K562 (cell line): ENCODE results near the gene ZDHHC17. TPM values are rescaled to one million over a fixed set of nuclear protein-coding genes. Genes with fewer than 3 reads are reported as not detected.
"Not testable (repeated sequence)": the region's sequence is repeated elsewhere in the genome, so short reads cannot be mapped to it uniquely, and the experiment has no call there.

Experiments used
- ATAC-seq: fragments of 200-7000 bp; cut with Tn5 transposase; 3 replicates; pipeline ENCODE4 v1.9.1; 2020; ENCODE audit warnings: moderate library complexity
- BruUV-seq: library from RNA; stranded (reverse); fragments of 400-500 nt; replicated peaks from 2 replicates; lab custom pipeline; 2021; lab: Mats Ljungman, UMichigan
- CTCF ChIA-PET: fragments of 300-600 bp; formaldehyde crosslinking; extraction: SDS; loops from one replicate; lab custom pipeline; 2021; ENCODE audit warnings: low intra/inter-chr PET ratio; lab: Yijun Ruan, JAX
- POLR2A ChIA-PET: fragments of 300-600, 350-650 bp; sonication (Branson Sonifier 250); formaldehyde crosslinking; extraction: SDS; loops from one replicate; lab custom pipeline; 2021; ENCODE audit warnings: antibody characterized with exemption, inconsistent platforms; lab: Yijun Ruan, JAX
- DNase-seq, 4 experiments: peaks; one replicate each; pipeline versions ENCODE4 v3.0.0 to v3.0.0-alpha.2; 2011 to 2018; ENCODE audit warnings: low spot score in 3 of 4, mixed read lengths in 3 of 4; ENCODE audit errors: extremely low read depth in 1 of 4
- FAIRE-seq: peaks from 2 replicates; lab custom pipeline; 2011; peaks lifted over from hg19 to GRCh38; lab: Jason Lieb, UNC
- H2AFZ ChIP-seq: 2 replicates; pipeline ENCODE4 v1.6.0; 2011; ENCODE audit warnings: low read depth, low read length, control low read depth, inconsistent platforms
- H3K27ac ChIP-seq: fragments of 200-600 bp; 3 replicates; pipeline ENCODE4 v1.8.0; 2011; ENCODE audit warnings: low read depth, mild to moderate bottlenecking, control low read depth, inconsistent platforms, low read length, moderate library complexity, mixed read lengths; ENCODE audit errors: extremely low read depth
- H3K27me3 ChIP-seq, 2 experiments: fragments of 300-600 bp in 1 of 2; 2 replicates in 1 of 2; 3 replicates in 1 of 2; pipeline versions ENCODE4 v1.6.0 to v1.8.0; 2011; ENCODE audit warnings: inconsistent platforms in 2 of 2, low read length in 2 of 2, mild to moderate bottlenecking in 1 of 2, mixed read lengths in 1 of 2, moderate library complexity in 1 of 2; ENCODE audit not compliant: control insufficient read depth in 2 of 2, insufficient read depth in 2 of 2
- H3K36me3 ChIP-seq: fragments of 300-600 bp; 3 replicates; pipeline ENCODE4 v1.8.0; 2011; ENCODE audit warnings: mild to moderate bottlenecking, low read length, inconsistent platforms; ENCODE audit not compliant: control insufficient read depth, insufficient read depth
- H3K4me1 ChIP-seq, 2 experiments: fragments of 200-600 bp in 1 of 2; replicated peaks in 1 of 2; 2 replicates in 1 of 2; 3 replicates in 1 of 2; pipeline versions ENCODE4 v1.5.1 to v1.8.0; 2011; ENCODE audit warnings: inconsistent platforms in 2 of 2, low read length in 2 of 2, mild to moderate bottlenecking in 1 of 2, mixed read lengths in 1 of 2, moderate library complexity in 1 of 2; ENCODE audit not compliant: control insufficient read depth in 2 of 2, insufficient read depth in 2 of 2
- H3K4me2 ChIP-seq: 2 replicates; pipeline ENCODE4 v1.6.1; 2011; ENCODE audit warnings: low read length, control low read depth, inconsistent platforms, mixed read lengths; ENCODE audit not compliant: insufficient read depth
- H3K4me3 ChIP-seq: fragments of 200-600 bp; sonication (generic), shearing (Covaris generic); 2 replicates; pipeline ENCODE4 v1.5.1; 2016; ENCODE audit warnings: control low read depth, inconsistent platforms
- H3K79me2 ChIP-seq: fragments of 200-600 bp; 3 replicates; pipeline ENCODE4 v1.8.0; 2011; ENCODE audit warnings: low read length, inconsistent platforms; ENCODE audit not compliant: control insufficient read depth, insufficient read depth
- H3K9ac ChIP-seq, 2 experiments: 2 replicates each; pipeline versions ENCODE4 v1.6.0 to v1.6.1; 2011; ENCODE audit warnings: low read depth in 2 of 2, low read length in 2 of 2, control low read depth in 1 of 2, inconsistent platforms in 1 of 2, mild to moderate bottlenecking in 1 of 2, mixed read lengths in 1 of 2; ENCODE audit not compliant: insufficient read depth in 1 of 2
- H3K9me1 ChIP-seq: one replicate; pipeline ENCODE4 v1.6.0; 2011; ENCODE audit warnings: inconsistent platforms, mild to moderate bottlenecking, low read length, moderate library complexity; ENCODE audit not compliant: control insufficient read depth, insufficient read depth
- H3K9me3 ChIP-seq: replicated peaks from 2 replicates; pipeline ENCODE4 v1.5.1; 2011; ENCODE audit warnings: low read depth, low read length, inconsistent platforms; ENCODE audit not compliant: control insufficient read depth, insufficient read depth
- H4K20me1 ChIP-seq: replicated peaks from 2 replicates; pipeline ENCODE4 v1.6.1; 2011; ENCODE audit warnings: low read length, inconsistent platforms, mixed read lengths; ENCODE audit not compliant: control insufficient read depth, insufficient read depth
- CBX3 ChIP-seq, 2 experiments: IDR thresholded peaks; 1 replicate in 1 of 2; 2 replicates in 1 of 2; pipeline ENCODE4 v1.6.1; 2012; ENCODE audit warnings: inconsistent platforms in 2 of 2, low read length in 2 of 2, borderline replicate concordance in 1 of 2, control low read depth in 1 of 2
- CC2D1A ChIP-seq: fragments of 450-650 bp; IDR thresholded peaks from 2 replicates; pipeline ENCODE4 v1.6.1; 2017; ENCODE audit warnings: mild to moderate bottlenecking
- FOXM1 ChIP-seq, 2 experiments: fragments of 450-650 bp in 1 of 2; sonication (generic) in 1 of 2; formaldehyde crosslinking in 1 of 2; IDR thresholded peaks; 2 replicates each; pipeline versions ENCODE4 v1.6.1 to v1.9.0; 2017 to 2022; ENCODE audit warnings: low read depth in 2 of 2, mild to moderate bottlenecking in 2 of 2, missing genetic modification reagents in 1 of 2, moderate library complexity in 1 of 2
- MAFF ChIP-seq: IDR thresholded peaks from 2 replicates; pipeline ENCODE4 v1.6.1; 2012; ENCODE audit warnings: low read length, improper control_type of control experiment
- POLR3G ChIP-seq: IDR thresholded peaks from 2 replicates; pipeline ENCODE4 v1.6.1; 2011; ENCODE audit not compliant: insufficient read length, insufficient replicate concordance; ENCODE audit errors: extremely low read depth
- TRIM24 ChIP-seq, 2 experiments: fragments of 450-650 bp; IDR thresholded peaks; 2 replicates each; pipeline ENCODE4 v1.6.1; 2016
- ZNF431 ChIP-seq: sonication (generic); formaldehyde crosslinking; IDR thresholded peaks from 2 replicates; pipeline ENCODE4 v1.8.0; 2022; ENCODE audit warnings: mild to moderate bottlenecking, missing genetic modification reagents
- WGBS: fragments of 100-300 bp; shearing (Covaris generic); methylation state at CpG from one replicate; pipeline ENCODE4 v1.1.6; 2016; ENCODE audit warnings: low coverage, mixed read lengths; ENCODE audit not compliant: insufficient coverage; ENCODE audit errors: missing lambda C conversion rate; 5-methylcytosine and 5-hydroxymethylcytosine counted together
- in situ Hi-C: fragments of 300-500 bp; cut with MboI; formaldehyde crosslinking; loops from 4 replicates; pipeline ENCODE4 v1.15.0; 2018; ENCODE audit warnings: inconsistent platforms, mixed read lengths
- intact Hi-C: fragments of 100-400 bp; cut with micrococcal nuclease; formaldehyde crosslinking; loops from 2 replicates; pipeline ENCODE4 v1.14.2; 2022
- polyA plus RNA-seq, 8 experiments: library from polyadenylated mRNA; depleted of rRNA in 4 of 8; stranded (reverse) in 5 of 8; unstranded in 3 of 8; fragments of >200 nt; fragmentation: Nextera tagmentation in 2 of 8; fragmentation: Illumina TruSeq in 1 of 8; extraction: Ambion mirVana in 2 of 8; extraction: Trizol in 1 of 8; gene quantifications; 2 replicates each; pipeline versions ENCODE4 v1.2.1 to v1.2.3, GENCODE V29; 2011 to 2014; ENCODE audit warnings: inconsistent platforms in 1 of 8, missing spikeins in 1 of 8
- total RNA-seq, 7 experiments: library from RNA; depleted of rRNA in 6 of 7; stranded (reverse); fragments of >200 nt in 6 of 7; fragmentation: Illumina TruSeq in 2 of 7; extraction: Trizol in 2 of 7; gene quantifications; 2 replicates each; pipeline versions ENCODE4 v1.2.1 to v1.2.3, GENCODE V29; 2011 to 2021; ENCODE audit warnings: low replicate concordance in 1 of 7
- TF ChIP-seq, protein P1 (sequence below): IDR thresholded peaks from 2 replicates; pipeline ENCODE4 v1.6.1; 2012; ENCODE audit warnings: low read depth, low read length, improper control_type of control experiment, borderline replicate concordance
- TF ChIP-seq, protein P2 (sequence below): sonication (generic); formaldehyde crosslinking; IDR thresholded peaks from 2 replicates; pipeline ENCODE4 v1.4.0; 2020; ENCODE audit warnings: mild to moderate bottlenecking, missing genetic modification reagents
- TF ChIP-seq, protein P3 (sequence below): fragments of 450-650 bp; IDR thresholded peaks from 2 replicates; pipeline ENCODE4 v1.6.1; 2016; ENCODE audit warnings: mild to moderate bottlenecking

The ZDHHC17 gene
- total and polyA plus RNA-seq, 9 of the 15 experiments (the other 6 are each of a cell fraction or from before 2014, with no cell fraction given), result 6.7 to 66.0 (median 27.5) TPM

DNA sequence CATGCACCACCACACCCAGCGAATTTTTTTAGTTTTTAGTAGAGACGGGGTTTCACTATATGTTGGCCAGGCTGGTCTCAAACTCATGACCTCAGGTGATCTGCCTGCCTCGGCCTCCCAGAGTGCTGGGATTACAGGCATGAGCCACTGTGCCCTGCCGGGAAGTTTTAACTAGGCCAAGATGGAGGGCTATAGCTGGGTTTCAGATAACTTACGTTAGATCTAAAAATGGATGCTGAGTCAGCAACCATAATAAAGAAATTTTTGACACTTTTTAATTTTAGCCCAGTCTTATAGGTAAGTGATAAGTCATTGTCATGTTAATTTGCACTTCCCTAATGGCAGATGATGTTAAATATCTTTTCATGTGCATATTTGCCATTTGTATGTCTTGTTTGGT, 14.4 kb downstream of the ZDHHC17 start (continued):
- TF ChIP-seq, protein P1, sequence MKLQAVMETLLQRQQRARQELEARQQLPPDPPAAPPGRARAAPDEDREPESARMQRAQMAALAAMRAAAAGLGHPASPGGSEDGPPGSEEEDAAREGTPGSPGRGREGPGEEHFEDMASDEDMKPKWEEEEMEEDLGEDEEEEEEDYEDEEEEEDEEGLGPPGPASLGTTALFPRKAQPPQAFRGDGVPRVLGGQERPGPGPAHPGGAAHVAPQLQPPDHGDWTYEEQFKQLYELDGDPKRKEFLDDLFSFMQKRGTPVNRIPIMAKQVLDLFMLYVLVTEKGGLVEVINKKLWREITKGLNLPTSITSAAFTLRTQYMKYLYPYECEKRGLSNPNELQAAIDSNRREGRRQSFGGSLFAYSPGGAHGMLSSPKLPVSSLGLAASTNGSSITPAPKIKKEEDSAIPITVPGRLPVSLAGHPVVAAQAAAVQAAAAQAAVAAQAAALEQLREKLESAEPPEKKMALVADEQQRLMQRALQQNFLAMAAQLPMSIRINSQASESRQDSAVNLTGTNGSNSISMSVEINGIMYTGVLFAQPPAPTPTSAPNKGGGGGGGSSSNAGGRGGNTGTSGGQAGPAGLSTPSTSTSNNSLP, result no peak
- TF ChIP-seq POLR3G, result no peak
- TF ChIP-seq, protein P2, sequence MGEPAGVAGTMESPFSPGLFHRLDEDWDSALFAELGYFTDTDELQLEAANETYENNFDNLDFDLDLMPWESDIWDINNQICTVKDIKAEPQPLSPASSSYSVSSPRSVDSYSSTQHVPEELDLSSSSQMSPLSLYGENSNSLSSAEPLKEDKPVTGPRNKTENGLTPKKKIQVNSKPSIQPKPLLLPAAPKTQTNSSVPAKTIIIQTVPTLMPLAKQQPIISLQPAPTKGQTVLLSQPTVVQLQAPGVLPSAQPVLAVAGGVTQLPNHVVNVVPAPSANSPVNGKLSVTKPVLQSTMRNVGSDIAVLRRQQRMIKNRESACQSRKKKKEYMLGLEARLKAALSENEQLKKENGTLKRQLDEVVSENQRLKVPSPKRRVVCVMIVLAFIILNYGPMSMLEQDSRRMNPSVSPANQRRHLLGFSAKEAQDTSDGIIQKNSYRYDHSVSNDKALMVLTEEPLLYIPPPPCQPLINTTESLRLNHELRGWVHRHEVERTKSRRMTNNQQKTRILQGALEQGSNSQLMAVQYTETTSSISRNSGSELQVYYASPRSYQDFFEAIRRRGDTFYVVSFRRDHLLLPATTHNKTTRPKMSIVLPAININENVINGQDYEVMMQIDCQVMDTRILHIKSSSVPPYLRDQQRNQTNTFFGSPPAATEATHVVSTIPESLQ (CRISPR knock-in tag), result no peak
- TF ChIP-seq ZNF431 (CRISPR knock-in tag), result no peak
- peak; percentile 75 for TF ChIP-seq MAFF

DNA sequence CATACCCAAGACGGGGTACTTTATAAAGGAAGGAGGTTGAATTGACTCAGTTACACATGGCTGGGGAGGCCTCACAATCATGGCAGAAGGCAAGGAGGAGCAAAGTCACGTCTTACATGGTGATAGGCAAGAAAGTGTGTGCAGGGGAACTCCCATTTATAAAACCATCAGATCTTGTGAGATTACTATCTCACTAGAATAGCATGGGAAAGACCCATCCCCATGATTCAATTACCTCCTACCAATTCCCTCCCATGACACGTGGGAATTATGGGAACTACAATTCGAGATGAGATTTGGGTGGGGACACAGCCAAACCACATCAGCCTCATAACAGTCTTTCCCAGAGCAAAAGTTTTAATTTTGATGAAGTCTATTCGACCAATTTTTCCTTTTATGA, 15.4 kb downstream of the ZDHHC17 start:
- POLR2A ChIA-PET, result interaction anchor here (1.9 to 2.0 kb wide), 2 partner anchors 15 to 17 kb away, joined by 4 to 5 read pairs; no protein-coding TSS in a partner anchor

More for the DNA sequence above, 15.4 kb downstream of the ZDHHC17 start:
- Histone ChIP-seq H3K4me1 (peaks cover 13 to 35% of the 10 kb centered on the region in 2 experiments), H3K79me2 (peaks cover 98% of the 10 kb centered on the region), H3K27ac (peak overlapping the region; percentile 73; the same call in 1 of the 3 replicates)
- peak; percentile 79 for TF ChIP-seq CC2D1A
- peak; percentile 11 to 50; a peak in 2 of 4 replicates for TF ChIP-seq TRIM24 (IDR thresholded peaks at IDR 0.05)
- TF ChIP-seq FOXM1 (IDR thresholded peaks at IDR 0.05; ENCODE audit: low read depth), result peak; percentile 35; the same call in 1 of the 2 replicates
- H3K9me1 ChIP-seq; H3K4me2 ChIP-seq; H4K20me1 ChIP-seq; in situ Hi-C loops; DNase-seq; FAIRE-seq; CTCF ChIA-PET; H3K36me3 ChIP-seq; H3K4me3 ChIP-seq; H3K9me3 ChIP-seq; H2AFZ ChIP-seq; H3K27me3 ChIP-seq; BruUV-seq; ATAC-seq; H3K9ac ChIP-seq; TF ChIP-seq FOXM1 (CRISPR knock-in tag; IDR thresholded peaks at IDR 0.05; ENCODE audit: low read depth): not testable (repeated sequence)
- TF ChIP-seq, protein P3, sequence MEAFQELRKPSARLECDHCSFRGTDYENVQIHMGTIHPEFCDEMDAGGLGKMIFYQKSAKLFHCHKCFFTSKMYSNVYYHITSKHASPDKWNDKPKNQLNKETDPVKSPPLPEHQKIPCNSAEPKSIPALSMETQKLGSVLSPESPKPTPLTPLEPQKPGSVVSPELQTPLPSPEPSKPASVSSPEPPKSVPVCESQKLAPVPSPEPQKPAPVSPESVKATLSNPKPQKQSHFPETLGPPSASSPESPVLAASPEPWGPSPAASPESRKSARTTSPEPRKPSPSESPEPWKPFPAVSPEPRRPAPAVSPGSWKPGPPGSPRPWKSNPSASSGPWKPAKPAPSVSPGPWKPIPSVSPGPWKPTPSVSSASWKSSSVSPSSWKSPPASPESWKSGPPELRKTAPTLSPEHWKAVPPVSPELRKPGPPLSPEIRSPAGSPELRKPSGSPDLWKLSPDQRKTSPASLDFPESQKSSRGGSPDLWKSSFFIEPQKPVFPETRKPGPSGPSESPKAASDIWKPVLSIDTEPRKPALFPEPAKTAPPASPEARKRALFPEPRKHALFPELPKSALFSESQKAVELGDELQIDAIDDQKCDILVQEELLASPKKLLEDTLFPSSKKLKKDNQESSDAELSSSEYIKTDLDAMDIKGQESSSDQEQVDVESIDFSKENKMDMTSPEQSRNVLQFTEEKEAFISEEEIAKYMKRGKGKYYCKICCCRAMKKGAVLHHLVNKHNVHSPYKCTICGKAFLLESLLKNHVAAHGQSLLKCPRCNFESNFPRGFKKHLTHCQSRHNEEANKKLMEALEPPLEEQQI, result peak; percentile 87
- 0 out of 2 replicates have a peak, but pooled peaks have one; percentile 49 for TF ChIP-seq ZNF431 (CRISPR knock-in tag)
- peak in 1 of 2 experiments; percentile 41; a peak in 1 of 3 replicates for TF ChIP-seq CBX3 (IDR thresholded peaks at IDR 0.05; ENCODE audit: borderline replicate concordance in 1 of 2, low read length in 2 of 2)
- WGBS, result 87% methylated on average over 5 of the region's 5 CpGs
- intact Hi-C loops, result loop anchor here (10.0 kb wide), 1 partner anchor 1265 kb away; the partner anchor contains the start of gene KRR1
